ENCODE measurements around the gene DSG3. TPM values are rescaled to one million over a fixed set of nuclear protein-coding genes. Genes with fewer than 3 reads are reported as not detected.

Gene DSG3
- total RNA-seq, 4 donors from 2014 or later = 0.27 to 34.1 (median 1.5) TPM

- ATAC-seq = no peak
- no peaks in the 10 kb centered on the region for H3K4me1 ChIP-seq
- no peaks in the 10 kb centered on the region for H3K36me3 ChIP-seq
- H3K4me3 ChIP-seq = no peak overlapping the region
- H3K27ac ChIP-seq = no peak overlapping the region
- no peaks in the 10 kb centered on the region for H3K9me3 ChIP-seq
- H3K27me3 ChIP-seq = no peaks in the 10 kb centered on the region
- TF ChIP-seq CTCF (IDR thresholded peaks at IDR 0.05) (no peak), POLR2AphosphoS5 (IDR thresholded peaks at IDR 0.05) (no peak), POLR2A (IDR thresholded peaks at IDR 0.05) (no peak), EP300 (IDR thresholded peaks at IDR 0.05) (no peak)
- 78 to 87% methylated on average over 3 of the region's 3 CpGs for whole genome bisulfite sequencing, 2 donors (ENCODE audit: low coverage in 1 of 2)
Observed at GRCh38 chr18:31446854-31447253, 687 bp upstream of the DSG3 start.

- H3K4me1 ChIP-seq = no peaks in the 10 kb centered on the region
- no peak overlapping the region for H3K27ac ChIP-seq
- no peaks in the 10 kb centered on the region for H3K36me3 ChIP-seq
- TF ChIP-seq CTCF (IDR thresholded peaks at IDR 0.05) (no peak), EP300 (IDR thresholded peaks at IDR 0.05) (no peak), POLR2A (IDR thresholded peaks at IDR 0.05) (no peak), POLR2AphosphoS5 (IDR thresholded peaks at IDR 0.05) (no peak)
- ATAC-seq = no peak
- no peaks in the 10 kb centered on the region for H3K9me3 ChIP-seq
- H3K4me3 ChIP-seq = no peak overlapping the region
- no peaks in the 10 kb centered on the region for H3K27me3 ChIP-seq
Observed at GRCh38 chr18:31450409-31450808, 2.9 kb downstream of the DSG3 start.

- H3K27ac ChIP-seq = no peak overlapping the region
- 83 to 86% methylated on average over 1 of the region's 1 CpG for WGBS, 2 donors (ENCODE audit: low coverage in 1 of 2)
- no peaks in the 10 kb centered on the region for H3K27me3 ChIP-seq
- no peak for TF ChIP-seq POLR2A (IDR thresholded peaks at IDR 0.05)
- TF ChIP-seq EP300 (IDR thresholded peaks at IDR 0.05) = no peak
- no peak for TF ChIP-seq POLR2AphosphoS5 (IDR thresholded peaks at IDR 0.05)
- TF ChIP-seq CTCF (IDR thresholded peaks at IDR 0.05) = no peak
- no peak for ATAC-seq
- no peak overlapping the region for H3K4me3 ChIP-seq
- no peaks in the 10 kb centered on the region for H3K4me1 ChIP-seq
- no peaks in the 10 kb centered on the region for H3K9me3 ChIP-seq
- no peaks in the 10 kb centered on the region for H3K36me3 ChIP-seq
Observed at GRCh38 chr18:31451625-31452024, 4.1 kb downstream of the DSG3 start.

GRCh38 chr18:31454066-31454708 is 6.6 kb downstream of the DSG3 start:
- 60 to 63% methylated on average over 3 of the region's 3 CpGs for WGBS, 2 donors (ENCODE audit: low coverage in 1 of 2)
- no peaks in the 10 kb centered on the region for H3K4me1 ChIP-seq
- H3K4me3 ChIP-seq = no peak overlapping the region
- H3K27me3 ChIP-seq = no peaks in the 10 kb centered on the region
- no peaks in the 10 kb centered on the region for H3K9me3 ChIP-seq
- H3K36me3 ChIP-seq = no peaks in the 10 kb centered on the region
- TF ChIP-seq POLR2A (IDR thresholded peaks at IDR 0.05) = no peak
- TF ChIP-seq CTCF (IDR thresholded peaks at IDR 0.05) = no peak
- TF ChIP-seq EP300 (IDR thresholded peaks at IDR 0.05) = no peak
- no peak for TF ChIP-seq POLR2AphosphoS5 (IDR thresholded peaks at IDR 0.05)
- H3K27ac ChIP-seq = no peak overlapping the region
- no peak for ATAC-seq

GRCh38 chr18:31469629-31470028 is 22.1 kb downstream of the DSG3 start:
- Histone ChIP-seq H3K4me3 (no peak overlapping the region), H3K27ac (no peak overlapping the region), H3K36me3 (no peaks in the 10 kb centered on the region), H3K4me1 (no peaks in the 10 kb centered on the region), H3K9me3 (no peaks in the 10 kb centered on the region), H3K27me3 (peaks cover 3% of the 10 kb centered on the region)
- no peak for ATAC-seq
- TF ChIP-seq POLR2AphosphoS5 (IDR thresholded peaks at IDR 0.05) (no peak), POLR2A (IDR thresholded peaks at IDR 0.05) (no peak), CTCF (IDR thresholded peaks at IDR 0.05) (no peak), EP300 (IDR thresholded peaks at IDR 0.05) (no peak)
- 81 to 96% methylated on average over 1 of the region's 1 CpG for WGBS, 2 donors (ENCODE audit: low coverage in 1 of 2)

All from gastroesophageal sphincter (tissue), 4 donors.